ENCODE results near the gene CDKN2A. TPM values are rescaled to one million over a fixed set of nuclear protein-coding genes. Genes with fewer than 3 reads are reported as not detected.

The CDKN2A gene
- total RNA-seq, 1 donor from 2014 or later = 21.2 TPM

DNA sequence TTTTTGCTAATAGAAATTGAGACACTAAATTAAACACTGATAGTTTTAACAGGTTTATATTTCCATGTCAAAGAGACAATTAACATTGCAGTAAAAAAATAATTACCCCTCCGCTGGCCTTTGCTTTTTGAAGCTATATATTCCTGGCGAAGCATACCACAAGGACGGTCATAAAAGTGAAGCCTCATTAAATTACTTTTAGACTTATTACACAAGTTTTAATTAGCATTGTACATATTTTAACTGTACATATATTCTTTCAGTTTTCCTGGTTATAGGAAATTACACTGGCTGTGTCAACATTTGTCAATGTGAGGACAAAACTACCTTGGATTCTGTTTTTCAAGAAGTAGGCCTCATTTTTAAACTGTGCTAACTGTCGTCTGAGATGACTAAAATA is 1.2 kb downstream of the CDKN2A start:
- H3K9me3 Mint-ChIP-seq (ENCODE audit: low read depth) = no peaks in the 10 kb centered on the region
- DNase-seq (ENCODE audit: low spot score) = no peak
- peak overlapping the region; percentile 83 for H3K27ac Mint-ChIP-seq (ENCODE audit: unreplicated experiment)
- peaks cover 22% of the 10 kb centered on the region for H3K27me3 Mint-ChIP-seq (ENCODE audit: low read depth)
- peaks cover 12% of the 10 kb centered on the region for H3K36me3 Mint-ChIP-seq (ENCODE audit: low read depth)
- H3K4me3 Mint-ChIP-seq (ENCODE audit: unreplicated experiment) = peak overlapping the region; percentile 97
- TF ChIP-seq, protein P1, sequence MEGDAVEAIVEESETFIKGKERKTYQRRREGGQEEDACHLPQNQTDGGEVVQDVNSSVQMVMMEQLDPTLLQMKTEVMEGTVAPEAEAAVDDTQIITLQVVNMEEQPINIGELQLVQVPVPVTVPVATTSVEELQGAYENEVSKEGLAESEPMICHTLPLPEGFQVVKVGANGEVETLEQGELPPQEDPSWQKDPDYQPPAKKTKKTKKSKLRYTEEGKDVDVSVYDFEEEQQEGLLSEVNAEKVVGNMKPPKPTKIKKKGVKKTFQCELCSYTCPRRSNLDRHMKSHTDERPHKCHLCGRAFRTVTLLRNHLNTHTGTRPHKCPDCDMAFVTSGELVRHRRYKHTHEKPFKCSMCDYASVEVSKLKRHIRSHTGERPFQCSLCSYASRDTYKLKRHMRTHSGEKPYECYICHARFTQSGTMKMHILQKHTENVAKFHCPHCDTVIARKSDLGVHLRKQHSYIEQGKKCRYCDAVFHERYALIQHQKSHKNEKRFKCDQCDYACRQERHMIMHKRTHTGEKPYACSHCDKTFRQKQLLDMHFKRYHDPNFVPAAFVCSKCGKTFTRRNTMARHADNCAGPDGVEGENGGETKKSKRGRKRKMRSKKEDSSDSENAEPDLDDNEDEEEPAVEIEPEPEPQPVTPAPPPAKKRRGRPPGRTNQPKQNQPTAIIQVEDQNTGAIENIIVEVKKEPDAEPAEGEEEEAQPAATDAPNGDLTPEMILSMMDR (IDR thresholded peaks at IDR 0.05) = no peak
- peaks cover 29% of the 10 kb centered on the region for H3K4me1 Mint-ChIP-seq (ENCODE audit: low read depth)

DNA sequence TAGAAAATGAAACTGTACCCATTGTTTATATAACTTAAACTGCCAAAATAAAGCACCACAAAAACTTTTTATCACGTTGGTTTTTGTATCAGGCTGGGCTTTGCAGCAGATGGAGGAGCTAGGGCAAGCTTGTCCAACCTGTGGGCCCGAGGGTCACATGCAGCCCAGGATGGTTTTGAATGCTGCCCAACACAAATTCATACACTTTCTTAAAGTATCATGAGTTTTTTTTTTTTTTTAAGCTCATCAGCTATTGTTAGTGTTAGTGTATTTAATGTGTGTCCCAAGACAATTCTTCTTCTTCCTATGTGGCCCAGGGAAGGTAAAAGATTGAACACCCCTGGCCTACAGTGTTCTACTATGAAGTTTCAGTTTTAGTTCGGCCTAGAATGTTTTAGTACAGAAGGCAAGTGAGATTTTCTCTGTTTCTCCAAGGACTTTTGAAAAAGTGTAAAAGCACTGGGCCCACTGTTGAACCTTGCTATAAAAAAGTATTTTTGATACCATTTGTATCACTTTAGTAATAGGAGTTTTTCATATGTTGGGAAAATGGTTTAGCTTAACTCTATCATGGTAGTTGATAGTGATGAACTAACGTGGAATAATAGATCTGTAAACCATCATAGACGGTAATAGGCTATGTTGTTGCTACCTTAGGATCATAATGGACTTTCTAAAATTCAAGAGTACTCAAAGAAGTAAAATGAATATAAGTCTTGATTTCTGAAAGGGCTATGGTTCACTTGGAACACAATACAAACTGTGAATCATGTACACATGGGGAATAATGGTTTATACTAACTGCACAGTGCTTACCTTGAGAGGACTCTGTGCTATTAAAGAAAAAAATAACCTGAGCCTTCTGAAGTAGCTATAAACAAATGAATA is 2.9 kb downstream of the CDKN2A start:
- TF ChIP-seq, protein P1 (IDR thresholded peaks at IDR 0.05) = no peak
- H3K27me3 Mint-ChIP-seq (ENCODE audit: low read depth) = peaks cover 22% of the 10 kb centered on the region
- DNase-seq (ENCODE audit: low spot score) = no peak
- H3K9me3 Mint-ChIP-seq (ENCODE audit: low read depth) = no peaks in the 10 kb centered on the region
- peaks cover 12% of the 10 kb centered on the region for H3K36me3 Mint-ChIP-seq (ENCODE audit: low read depth)
- no peak overlapping the region for H3K4me3 Mint-ChIP-seq (ENCODE audit: unreplicated experiment)
- no peak overlapping the region for H3K27ac Mint-ChIP-seq (ENCODE audit: unreplicated experiment)
- peaks cover 29% of the 10 kb centered on the region for H3K4me1 Mint-ChIP-seq (ENCODE audit: low read depth)

DNA sequence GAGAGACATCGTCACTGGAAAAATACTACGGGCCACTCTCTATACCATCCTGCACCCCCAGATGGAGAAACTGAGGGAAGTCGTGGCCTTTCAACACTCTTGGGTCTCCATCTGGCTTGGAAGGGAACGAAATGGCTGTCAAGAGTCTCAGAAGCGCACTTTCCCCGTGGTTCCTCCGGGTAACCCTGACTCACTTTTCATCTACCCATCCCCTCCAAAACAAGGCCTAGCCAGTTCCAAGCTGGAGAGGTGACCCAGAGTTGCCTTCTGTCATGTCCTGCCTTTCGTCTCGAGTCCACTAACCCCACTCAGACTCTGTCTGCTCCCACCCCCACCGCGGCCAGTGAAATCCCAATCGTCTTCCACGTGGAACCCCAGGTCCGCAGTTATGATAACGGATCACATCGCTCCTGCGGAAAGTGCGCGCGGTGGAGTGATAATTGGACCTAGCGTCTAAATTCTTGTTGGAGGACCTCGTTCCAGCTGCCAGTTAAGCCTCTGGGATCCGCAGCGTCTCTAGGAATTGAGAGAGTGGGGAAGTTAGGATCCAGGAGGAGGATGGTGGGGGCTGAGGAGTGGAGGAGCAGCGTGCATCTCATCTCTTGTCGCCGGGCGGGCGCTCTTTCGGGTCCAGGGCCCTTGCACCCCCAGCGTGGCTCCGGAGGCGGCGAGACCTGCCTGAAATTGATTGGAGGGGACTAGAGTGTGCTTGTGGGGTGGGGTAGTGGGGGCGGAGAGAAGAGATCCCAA is 4.6 kb downstream of the CDKN2A start:
- no peak overlapping the region for H3K4me3 Mint-ChIP-seq (ENCODE audit: unreplicated experiment)
- DNase-seq (ENCODE audit: low spot score) = no peak
- peaks cover 24% of the 10 kb centered on the region for H3K4me1 Mint-ChIP-seq (ENCODE audit: low read depth)
- peaks cover 29% of the 10 kb centered on the region for H3K27me3 Mint-ChIP-seq (ENCODE audit: low read depth)
- no peaks in the 10 kb centered on the region for H3K9me3 Mint-ChIP-seq (ENCODE audit: low read depth)
- TF ChIP-seq, protein P1 (IDR thresholded peaks at IDR 0.05) = no peak
- peaks cover 17% of the 10 kb centered on the region for H3K36me3 Mint-ChIP-seq (ENCODE audit: low read depth)
- no peak overlapping the region for H3K27ac Mint-ChIP-seq (ENCODE audit: unreplicated experiment)

DNA sequence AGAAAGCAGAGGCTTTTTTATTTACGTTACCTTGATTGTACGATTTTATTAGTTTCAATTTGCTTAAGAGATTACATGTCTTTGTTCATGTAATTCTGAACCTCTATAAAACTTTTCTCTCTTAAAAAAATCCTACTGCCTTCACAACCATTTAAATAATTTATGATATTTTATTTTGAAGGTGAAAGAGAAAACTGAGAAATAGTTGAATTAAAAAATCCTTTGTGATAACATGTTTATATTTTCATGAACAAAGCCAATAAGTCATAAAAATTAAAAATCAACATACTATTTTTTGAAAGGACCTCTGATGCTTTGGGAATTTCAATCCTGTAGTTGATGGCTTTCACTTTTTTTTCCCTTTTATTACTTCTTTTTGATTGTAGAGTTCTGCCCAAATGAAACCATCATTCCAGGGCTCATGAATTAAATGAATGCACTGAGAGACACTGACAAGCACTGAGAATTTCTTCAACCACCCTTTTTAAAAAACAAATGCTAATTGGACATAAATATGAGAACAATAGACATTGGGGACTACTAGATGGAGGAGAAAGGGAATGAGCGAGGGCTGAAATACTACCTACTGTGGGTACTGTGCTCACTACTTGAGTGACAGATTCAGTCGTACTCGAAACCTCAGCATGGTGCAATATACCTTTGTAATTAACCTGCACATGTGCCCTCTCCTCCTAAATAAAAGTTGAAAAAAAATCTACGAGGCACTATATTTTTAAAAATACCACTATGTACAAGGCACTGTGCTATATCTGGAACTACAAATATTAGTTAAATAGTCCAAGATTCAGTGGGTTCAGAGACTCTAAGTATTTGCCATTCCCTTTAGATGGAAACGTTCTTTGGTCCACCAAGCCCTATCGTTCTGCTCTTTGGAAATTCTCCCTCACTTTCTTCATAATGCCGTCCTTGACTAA is 5.9 kb downstream of the CDKN2A start:
- no peaks in the 10 kb centered on the region for H3K9me3 Mint-ChIP-seq (ENCODE audit: low read depth)
- TF ChIP-seq, protein P1 (IDR thresholded peaks at IDR 0.05) = no peak
- H3K36me3 Mint-ChIP-seq (ENCODE audit: low read depth) = peaks cover 18% of the 10 kb centered on the region
- no peak overlapping the region for H3K27ac Mint-ChIP-seq (ENCODE audit: unreplicated experiment)
- DNase-seq (ENCODE audit: low spot score) = no peak
- no peak overlapping the region for H3K4me3 Mint-ChIP-seq (ENCODE audit: unreplicated experiment)
- H3K4me1 Mint-ChIP-seq (ENCODE audit: low read depth) = peaks cover 17% of the 10 kb centered on the region
- peaks cover 40% of the 10 kb centered on the region for H3K27me3 Mint-ChIP-seq (ENCODE audit: low read depth)
